Endothelial cell of umbilical vein (primary cell): Measurements from ENCODE around the gene GALNT4. TPM values are rescaled to one million over a fixed set of nuclear protein-coding genes. Genes with fewer than 3 reads are reported as not detected.

Source experiments
- BruUV-seq: library from RNA; stranded (reverse); fragments of 400-500 nt; replicated peaks from 2 replicates; lab custom pipeline; 2021; lab: Mats Ljungman, UMichigan
- CTCF ChIA-PET: fragments of 300-600, 350-600 bp; sonication (Branson Sonifier 250); formaldehyde crosslinking; loops from one replicate; lab custom pipeline; 2021; ENCODE audit warnings: antibody characterized with exemption, inconsistent platforms; lab: Charles Lee
- POLR2A ChIA-PET: fragments of 300-600, 350-600 bp; sonication (Branson Sonifier 250); formaldehyde crosslinking; loops from one replicate; lab custom pipeline; 2021; ENCODE audit warnings: antibody characterized with exemption, inconsistent platforms; lab: Charles Lee
- DNase-seq: peaks from one replicate; pipeline ENCODE4 v3.0.0-alpha.2; 2011; ENCODE audit warnings: low read depth, low spot score
- FAIRE-seq: peaks from 2 replicates; lab custom pipeline; 2011; peaks lifted over from hg19 to GRCh38; lab: Jason Lieb, UNC
- H2AFZ ChIP-seq: 2 replicates; pipeline ENCODE4 v1.6.0; 2012; ENCODE audit warnings: low read depth, low read length, control low read depth, inconsistent platforms
- H3K27ac ChIP-seq: 2 replicates; pipeline ENCODE4 v1.5.1; 2011; ENCODE audit warnings: low read depth, mild to moderate bottlenecking, control low read depth, low read length, moderate library complexity; ENCODE audit not compliant: insufficient read depth
- H3K27me3 ChIP-seq, 2 experiments: 2 replicates each; pipeline versions ENCODE4 v1.6.0 to v1.6.1; 2011; ENCODE audit warnings: low read length in 2 of 2, mixed read lengths in 1 of 2; ENCODE audit not compliant: control insufficient read depth in 2 of 2, insufficient read depth in 2 of 2
- H3K36me3 ChIP-seq, 2 experiments: 2 replicates in 1 of 2; 3 replicates in 1 of 2; pipeline ENCODE4 v1.5.1; 2011; ENCODE audit warnings: low read length in 2 of 2, mild to moderate bottlenecking in 1 of 2, moderate library complexity in 1 of 2; ENCODE audit not compliant: control insufficient read depth in 2 of 2, insufficient read depth in 2 of 2; ENCODE audit errors: extremely low read depth in 1 of 2
- H3K4me1 ChIP-seq: 3 replicates; pipeline ENCODE4 v1.5.1; 2011; ENCODE audit warnings: mild to moderate bottlenecking, low read length; ENCODE audit not compliant: control insufficient read depth, insufficient read depth; ENCODE audit errors: extremely low read depth
- H3K4me2 ChIP-seq: 2 replicates; pipeline ENCODE4 v1.6.1; 2011; ENCODE audit warnings: low read length, control low read depth, mixed read lengths; ENCODE audit not compliant: insufficient read depth
- H3K4me3 ChIP-seq, 3 experiments: fragments of 200-600 bp in 1 of 3; sonication (generic), shearing (Covaris generic) in 1 of 3; replicated peaks in 1 of 3; 2 replicates each; pipeline ENCODE4 v1.5.1; 2011 to 2016; ENCODE audit warnings: control low read depth in 3 of 3, low read length in 3 of 3, mild to moderate bottlenecking in 2 of 3, inconsistent platforms in 1 of 3, low read depth in 1 of 3, moderate library complexity in 1 of 3; ENCODE audit not compliant: insufficient read depth in 1 of 3
- H3K79me2 ChIP-seq: 2 replicates; pipeline ENCODE4 v1.6.0; 2012; ENCODE audit warnings: low read length, inconsistent platforms; ENCODE audit not compliant: control insufficient read depth, insufficient read depth
- H3K9ac ChIP-seq: replicated peaks from 2 replicates; pipeline ENCODE3; 2011; ENCODE audit warnings: low read length, control low read depth; ENCODE audit not compliant: insufficient read depth; ENCODE audit errors: extremely low read depth
- H3K9me1 ChIP-seq: replicated peaks from 3 replicates; pipeline ENCODE4 v1.6.0; 2011; ENCODE audit warnings: mild to moderate bottlenecking, low read length; ENCODE audit not compliant: control insufficient read depth, insufficient read depth; ENCODE audit errors: extremely low read depth
- H3K9me3 ChIP-seq: replicated peaks from 2 replicates; pipeline ENCODE4 v1.5.1; 2012; ENCODE audit warnings: low read length, inconsistent platforms; ENCODE audit not compliant: control insufficient read depth, insufficient read depth
- H4K20me1 ChIP-seq: replicated peaks from 2 replicates; pipeline ENCODE3; 2011; ENCODE audit warnings: mild to moderate bottlenecking, low read length; ENCODE audit not compliant: control insufficient read depth, insufficient read depth; ENCODE audit errors: extremely low read depth
- CTCF ChIP-seq, 2 donors: IDR thresholded peaks; 1 replicate in 1 of 2; 2 replicates in 1 of 2; pipeline ENCODE4 v1.5.1; 2011; ENCODE audit warnings: low read length in 2 of 2, mild to moderate bottlenecking in 2 of 2, moderate library complexity in 2 of 2, control low read depth in 1 of 2, inconsistent platforms in 1 of 2, low read depth in 1 of 2; ENCODE audit not compliant: insufficient read depth in 1 of 2; ENCODE audit errors: extremely low read depth in 1 of 2
- EZH2 ChIP-seq: IDR thresholded peaks from 2 replicates; pipeline ENCODE4 v1.6.1; 2012; ENCODE audit warnings: borderline replicate concordance, low read depth, mild to moderate bottlenecking, moderate library complexity, low read length, inconsistent platforms; ENCODE audit not compliant: severe bottlenecking
- FOS ChIP-seq: IDR thresholded peaks from 2 replicates; pipeline ENCODE4 v1.6.1; 2011; ENCODE audit warnings: mild to moderate bottlenecking, low read length, moderate library complexity, borderline replicate concordance; ENCODE audit not compliant: insufficient read depth
- GATA2 ChIP-seq: IDR thresholded peaks from 2 replicates; pipeline ENCODE4 v1.7.0; 2011; ENCODE audit warnings: low read depth, mild to moderate bottlenecking, moderate library complexity, mixed read lengths, low read length; ENCODE audit not compliant: insufficient read length, insufficient read depth
- JUN ChIP-seq: IDR thresholded peaks from 2 replicates; pipeline ENCODE4 v1.6.1; 2011; ENCODE audit warnings: borderline replicate concordance, low read depth; ENCODE audit not compliant: insufficient read length, insufficient read depth
- MAX ChIP-seq: IDR thresholded peaks from 2 replicates; pipeline ENCODE4 v1.6.1; 2011; ENCODE audit not compliant: insufficient read depth, insufficient read length
- MYC ChIP-seq: IDR thresholded peaks from one replicate; pipeline ENCODE4 v1.6.1; 2011; ENCODE audit warnings: mild to moderate bottlenecking, low read depth, low read length
- POLR2A ChIP-seq: IDR thresholded peaks from 2 replicates; pipeline ENCODE4 v1.6.1; 2012; ENCODE audit warnings: low read depth, mild to moderate bottlenecking, control low read depth, low read length
- POLR2AphosphoS5 ChIP-seq: IDR thresholded peaks from 2 replicates; pipeline ENCODE4 v1.6.1; 2012; ENCODE audit warnings: low read depth, mild to moderate bottlenecking, control low read depth, low read length, moderate library complexity; ENCODE audit not compliant: insufficient read depth
- dilution Hi-C: fragments of 300-500 bp; cut with MboI; formaldehyde crosslinking; loops from one replicate; pipeline ENCODE4 v1.15.0; 2019; ENCODE audit warnings: low sequenced_read_pairs; ENCODE audit not compliant: extremely low pct_ligation_motif_present
- intact Hi-C: fragments of 100-400 bp; cut with micrococcal nuclease; formaldehyde crosslinking; loops from one replicate; pipeline ENCODE4 v1.10.0; 2022
- polyA plus RNA-seq, 4 experiments: library from polyadenylated mRNA; depleted of rRNA in 3 of 4; stranded (reverse) in 3 of 4; unstranded in 1 of 4; fragments of >200 nt; gene quantifications; 2 replicates each; pipeline versions ENCODE4 v1.2.1 to v1.2.3, GENCODE V29; 2011 to 2012; ENCODE audit warnings: missing spikeins in 1 of 4
- total RNA-seq: library from RNA; stranded (reverse); gene quantifications from 2 replicates; pipeline ENCODE4 v1.2.3, GENCODE V29; 2021

GALNT4 gene
- total and polyA plus RNA-seq, 2 donors (not counting 3 experiments of a cell fraction or from before 2014, with no cell fraction given), result 2.0 to 9.8 TPM

GRCh38 chr12:89542236-89542635, 17.6 kb upstream of the GALNT4 start:
- peaks cover 20% of the 10 kb centered on the region for H3K4me1 ChIP-seq
- no peaks in the 10 kb centered on the region for H3K9me3 ChIP-seq
- no TSS peak for BruUV-seq
- DNase-seq (no peak), FAIRE-seq (no peak)
- CTCF ChIA-PET, result interaction anchor here (0.6 to 3.2 kb wide), 32 partner anchors 11 to 1419 kb away, joined by 3 to 55 read pairs (median 3); partner anchors contain the start of genes ATP2B1 and POC1B
- H3K36me3 ChIP-seq, result no peaks in the 10 kb centered on the region
- H3K4me2 ChIP-seq, result no peak overlapping the region
- TF ChIP-seq JUN (no peak), EZH2 (no peak), GATA2 (no peak), FOS (no peak), MAX (no peak), CTCF (IDR thresholded peaks at IDR 0.05; ENCODE audit: extremely low read depth in 1 of 2, insufficient read depth in 1 of 2, low read depth in 1 of 2, low read length in 2 of 2) (no peak), MYC (no peak), POLR2A (no peak), POLR2AphosphoS5 (no peak)
- no peak overlapping the region for H3K4me3 ChIP-seq
- no peak overlapping the region for H2AFZ ChIP-seq
- intact Hi-C loops, result loop anchor here (2.0 to 10.0 kb wide), 6 partner anchors 320 to 1367 kb away; no protein-coding TSS in a partner anchor
- no peak overlapping the region for H3K9ac ChIP-seq
- H4K20me1 ChIP-seq, result no peaks in the 10 kb centered on the region
- H3K27ac ChIP-seq, result no peak overlapping the region
- POLR2A ChIA-PET, result no interaction called here
- H3K27me3 ChIP-seq, result no peaks in the 10 kb centered on the region
- dilution Hi-C loops, result no loop called here
- no peaks in the 10 kb centered on the region for H3K79me2 ChIP-seq
- no peaks in the 10 kb centered on the region for H3K9me1 ChIP-seq
